Pancreas (tissue), 10 donors: ENCODE measurements around the gene STPG4. TPM values are rescaled to one million over a fixed set of nuclear protein-coding genes. Genes with fewer than 3 reads are reported as not detected.

Source experiments
- ATAC-seq, 4 donors: fragments of 200-7000 bp; cut with Tn5 transposase; one replicate each; pipeline versions ENCODE4 v1.8.0 to v1.9.1; 2020; ENCODE audit warnings: mild to moderate bottlenecking in 4 of 4, moderate library complexity in 4 of 4
- DNase-seq, 6 donors: peaks; one replicate each; pipeline ENCODE4 v3.0.0-alpha.2; 2020
- FAIRE-seq: peaks from 2 replicates; lab custom pipeline; 2012; peaks lifted over from hg19 to GRCh38; lab: Jason Lieb, UNC
- H3K27ac ChIP-seq, 4 donors: fragments of 200-600 bp; sonication (generic); 1 replicate in 3 of 4; 2 replicates in 1 of 4; pipeline versions ENCODE4 v1.5.0 to v1.8.0; 2020
- H3K27me3 ChIP-seq, 4 donors: fragments of 200-600 bp; one replicate each; pipeline ENCODE4 v1.8.0; 2021
- H3K36me3 ChIP-seq, 3 donors: fragments of 200-600 bp; sonication (generic) in 1 of 3; one replicate each; pipeline versions ENCODE4 v1.5.0 to v1.8.0; 2020 to 2021
- H3K4me1 ChIP-seq, 3 donors: fragments of 200-600 bp; one replicate each; pipeline ENCODE4 v1.8.0; 2021
- H3K4me3 ChIP-seq, 4 donors: fragments of 200-600 bp; sonication (generic) in 2 of 4; one replicate each; pipeline versions ENCODE4 v1.5.0 to v1.8.0; 2020 to 2021
- H3K9me3 ChIP-seq, 4 donors: fragments of 200-600 bp; one replicate each; pipeline ENCODE4 v1.8.0; 2021
- WGBS, 2 donors: extraction: QIAGEN DNeasy Blood & Tissue Kit; methylation state at CpG; one replicate each; pipeline ENCODE4 v1.1.7; 2013; 5-methylcytosine and 5-hydroxymethylcytosine counted together
- intact Hi-C, 3 donors: fragments of 100-400 bp; cut with DNase I; formaldehyde crosslinking; loops; one replicate each; pipeline versions ENCODE4 v1.11.1 to v1.14.2; 2022
- polyA plus RNA-seq, 2 donors: library from polyadenylated mRNA; stranded (reverse); fragments of 200-250 nt; gene quantifications; one replicate each; pipeline ENCODE4 v1.2.3, GENCODE V29; 2013
- total RNA-seq, 6 donors: library from RNA; stranded (reverse); fragmentation: NEBNext Ultra II Directional in 4 of 6; extraction: Animal tissue kit (Norgen Biotek cat#: 25700) in 4 of 6; gene quantifications; one replicate each; pipeline versions ENCODE4 v1.2.1 to v1.2.4, GENCODE V29; 2021 to 2023
- TF ChIP-seq, protein P1 (sequence below), 4 donors: fragments of 200-600 bp; sonication (generic) in 3 of 4; IDR thresholded peaks; one replicate each; pipeline versions ENCODE4 v1.5.0 to v1.8.0; 2021; ENCODE audit warnings: antibody characterized with exemption in 4 of 4
- donor health status: healthy with polysubstance abuse.
- donor health status: DM: no; HTN: no; CAD: no; lungs with moderate emphysema.
- donor health status: DM: no; HTN: no; CAD: no.
- donor health status: control.
- donor health status: control.
- donor health status: Bipolar disorder and iron deficiency.
- donor health status: DM: yes; HTN: yes; CAD: no.
- donor health status: DM: no; HTN: no; CAD: no.
- donor health status: DM: no; HTN: no; CAD: no.
- donor health status: DM: yes; HTN: yes; CAD: no.

The STPG4 gene
- total and polyA plus RNA-seq, 8 donors, result not detected

DNA sequence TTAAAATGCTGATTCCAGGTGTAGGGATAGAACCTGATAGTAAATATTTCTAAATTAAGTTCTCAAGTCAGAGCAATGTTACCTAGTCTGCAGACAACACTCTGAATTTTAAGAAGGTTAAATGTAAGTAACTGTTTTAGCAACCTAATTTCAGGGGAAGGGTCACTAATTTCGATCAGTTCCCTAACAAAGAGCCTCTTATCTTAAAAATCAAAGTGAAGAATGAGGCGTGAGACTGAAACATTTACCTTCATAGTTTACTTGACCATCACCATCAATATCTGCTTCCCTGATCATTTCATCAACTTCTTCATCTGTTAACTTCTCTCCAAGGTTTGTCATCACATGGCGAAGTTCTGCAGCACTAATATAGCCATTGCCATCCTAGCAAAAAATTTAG lies 6.4 kb upstream of the STPG4 start:
- Histone ChIP-seq H3K27ac (no peak overlapping the region), H3K36me3 (peaks cover 2 to 32% (median 8%) of the 10 kb centered on the region in 3 donors), H3K9me3 (no peaks in the 10 kb centered on the region), H3K4me3 (no peak overlapping the region), H3K4me1 (peaks cover 0 to 4% (median 0%) of the 10 kb centered on the region in 3 donors), H3K27me3 (no peaks in the 10 kb centered on the region)
- no peak for ATAC-seq
- no peak for DNase-seq
- 86 to 90% methylated on average over 3 of the region's 3 CpGs for WGBS, 2 donors
- TF ChIP-seq, protein P1, sequence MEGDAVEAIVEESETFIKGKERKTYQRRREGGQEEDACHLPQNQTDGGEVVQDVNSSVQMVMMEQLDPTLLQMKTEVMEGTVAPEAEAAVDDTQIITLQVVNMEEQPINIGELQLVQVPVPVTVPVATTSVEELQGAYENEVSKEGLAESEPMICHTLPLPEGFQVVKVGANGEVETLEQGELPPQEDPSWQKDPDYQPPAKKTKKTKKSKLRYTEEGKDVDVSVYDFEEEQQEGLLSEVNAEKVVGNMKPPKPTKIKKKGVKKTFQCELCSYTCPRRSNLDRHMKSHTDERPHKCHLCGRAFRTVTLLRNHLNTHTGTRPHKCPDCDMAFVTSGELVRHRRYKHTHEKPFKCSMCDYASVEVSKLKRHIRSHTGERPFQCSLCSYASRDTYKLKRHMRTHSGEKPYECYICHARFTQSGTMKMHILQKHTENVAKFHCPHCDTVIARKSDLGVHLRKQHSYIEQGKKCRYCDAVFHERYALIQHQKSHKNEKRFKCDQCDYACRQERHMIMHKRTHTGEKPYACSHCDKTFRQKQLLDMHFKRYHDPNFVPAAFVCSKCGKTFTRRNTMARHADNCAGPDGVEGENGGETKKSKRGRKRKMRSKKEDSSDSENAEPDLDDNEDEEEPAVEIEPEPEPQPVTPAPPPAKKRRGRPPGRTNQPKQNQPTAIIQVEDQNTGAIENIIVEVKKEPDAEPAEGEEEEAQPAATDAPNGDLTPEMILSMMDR (IDR thresholded peaks at IDR 0.05), result no peak
- intact Hi-C loops, result no loop called here
- FAIRE-seq, result no peak

DNA sequence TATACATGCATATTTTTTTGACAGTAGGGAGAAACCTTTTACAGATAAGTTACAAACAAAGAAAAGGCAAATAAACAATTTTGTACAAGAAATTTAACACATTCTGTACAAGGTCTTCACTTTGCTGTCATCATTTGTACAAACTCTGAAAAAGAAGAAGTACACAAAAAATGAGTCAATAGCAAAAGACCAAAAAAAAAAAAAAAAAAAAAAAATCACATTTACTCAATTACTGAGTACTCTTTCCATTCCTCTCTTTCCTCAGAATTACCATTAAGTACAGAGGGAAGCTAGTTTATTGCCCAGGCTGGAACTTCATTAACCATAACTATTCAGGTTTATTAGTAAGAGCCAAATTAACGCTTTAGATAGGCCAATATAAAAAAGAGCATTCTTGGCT lies 5.6 kb upstream of the STPG4 start:
- TF ChIP-seq, protein P1 (IDR thresholded peaks at IDR 0.05), result no peak
- Histone ChIP-seq H3K4me1 (peaks cover 0 to 4% (median 0%) of the 10 kb centered on the region in 3 donors), H3K9me3 (no peaks in the 10 kb centered on the region), H3K36me3 (peaks cover 2 to 32% (median 8%) of the 10 kb centered on the region in 3 donors), H3K4me3 (no peak overlapping the region), H3K27me3 (no peaks in the 10 kb centered on the region), H3K27ac (no peak overlapping the region)
- intact Hi-C loops, result no loop called here
- ATAC-seq (no peak), DNase-seq (no peak), FAIRE-seq (no peak)
- 97 to 100% methylated on average over 1 of the region's 1 CpG for WGBS, 2 donors

DNA sequence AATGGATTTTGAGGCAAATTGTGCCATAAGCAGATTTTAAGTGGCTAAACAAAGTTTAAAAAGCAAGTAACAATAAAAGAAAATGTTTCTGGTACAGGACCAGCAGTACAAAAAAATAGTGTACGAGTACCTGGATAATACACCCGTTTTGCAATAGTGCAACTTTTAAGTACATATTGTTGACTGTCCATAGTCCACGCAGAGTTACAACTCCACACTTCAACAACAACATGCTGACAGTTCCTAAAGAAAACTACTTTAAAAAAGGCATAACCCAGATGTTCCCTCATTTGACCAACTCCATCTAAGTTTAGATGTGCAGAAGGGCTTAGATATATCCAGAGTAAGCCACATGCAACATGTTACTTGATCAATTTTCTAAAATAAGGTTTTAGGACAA lies 5.1 kb upstream of the STPG4 start:
- 92 to 99% methylated on average over 3 of the region's 3 CpGs for whole genome bisulfite sequencing, 2 donors
- TF ChIP-seq, protein P1 (IDR thresholded peaks at IDR 0.05), result no peak
- Histone ChIP-seq H3K9me3 (no peaks in the 10 kb centered on the region), H3K27me3 (no peaks in the 10 kb centered on the region), H3K4me1 (no peaks in the 10 kb centered on the region), H3K27ac (no peak overlapping the region), H3K4me3 (no peak overlapping the region), H3K36me3 (peaks cover 2 to 32% (median 8%) of the 10 kb centered on the region in 3 donors)
- no peak for DNase-seq
- no peak for ATAC-seq
- FAIRE-seq, result no peak
- intact Hi-C loops, result no loop called here

DNA sequence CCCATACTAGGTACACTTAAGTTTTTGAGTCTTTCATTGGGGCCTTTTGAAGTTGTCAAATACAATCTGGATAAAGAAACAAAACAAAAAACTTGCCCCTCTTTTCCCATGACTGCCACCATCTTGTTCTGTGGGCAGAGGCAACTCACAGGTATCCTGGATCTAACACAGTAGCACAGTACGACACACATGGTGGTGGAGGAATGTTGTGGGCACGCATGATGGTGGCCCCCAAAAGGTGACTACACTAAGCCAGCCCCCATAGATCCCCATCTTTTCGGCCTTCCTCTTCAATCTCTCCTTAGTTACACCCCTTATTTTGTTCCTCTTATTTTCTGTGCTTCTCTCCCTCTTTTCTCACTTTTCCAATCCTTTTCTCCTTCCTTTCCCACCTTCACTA lies 4.5 kb upstream of the STPG4 start:
- DNase-seq (no peak), ATAC-seq (no peak), FAIRE-seq (no peak)
- 96 to 97% methylated on average over 3 of the region's 3 CpGs for WGBS, 2 donors
- Histone ChIP-seq H3K4me1 (no peaks in the 10 kb centered on the region), H3K36me3 (peaks cover 2 to 32% (median 8%) of the 10 kb centered on the region in 3 donors), H3K27me3 (no peaks in the 10 kb centered on the region), H3K27ac (no peak overlapping the region), H3K9me3 (no peaks in the 10 kb centered on the region), H3K4me3 (no peak overlapping the region)
- TF ChIP-seq, protein P1 (IDR thresholded peaks at IDR 0.05), result no peak
- intact Hi-C loops, result no loop called here

- TF ChIP-seq, protein P1 (IDR thresholded peaks at IDR 0.05), result no peak
These were observed 3.5 kb upstream of the STPG4 start for GRCh38 chr2:47158576-47158975.

More at GRCh38 chr2:47158576-47158975, 3.5 kb upstream of the STPG4 start:
- no peak for ATAC-seq
- no peak for FAIRE-seq
- Histone ChIP-seq H3K9me3 (no peaks in the 10 kb centered on the region), H3K4me3 (no peak overlapping the region), H3K4me1 (no peaks in the 10 kb centered on the region), H3K27me3 (no peaks in the 10 kb centered on the region), H3K27ac (no peak overlapping the region), H3K36me3 (peaks cover 2 to 32% (median 8%) of the 10 kb centered on the region in 3 donors)
- intact Hi-C loops, result no loop called here
- 97 to 100% methylated on average over 2 of the region's 2 CpGs for WGBS, 2 donors
- DNase-seq, result no peak
